ENCODE measurements around the gene CCDC57. TPM values are rescaled to one million over a fixed set of nuclear protein-coding genes. Genes with fewer than 3 reads are reported as not detected.
A peak's percentile ranks its signal among the peaks of the same experiment; 100 is the strongest.

CCDC57 gene
- total RNA-seq, 1 experiment from 2014 or later, result 140 TPM

- Histone ChIP-seq H3K79me2 (ENCODE audit: low read depth) (peaks cover 13% of the 10 kb centered on the region), H2AFZ (no peak overlapping the region), H3K9me3 (ENCODE audit: insufficient read depth, low read depth) (no peaks in the 10 kb centered on the region), H3K4me3 (peak overlapping the region; percentile 76), H3K27ac (no peak overlapping the region), H3K4me1 (replicated peaks; ENCODE audit: insufficient read depth) (no peaks in the 10 kb centered on the region), H3F3A (ENCODE audit: insufficient read depth, low read depth) (no peaks in the 10 kb centered on the region), H3K36me3 (ENCODE audit: low read depth) (no peaks in the 10 kb centered on the region), H3K4me2 (peak overlapping the region; percentile 88), H3K27me3 (ENCODE audit: insufficient read depth, low read depth) (no peaks in the 10 kb centered on the region), H3K9me2 (ENCODE audit: insufficient read depth) (no peaks in the 10 kb centered on the region), H4K20me1 (ENCODE audit: insufficient read depth) (no peaks in the 10 kb centered on the region)
- ChIA-PET POLR2A (ENCODE audit: unreplicated experiment) (no interaction called here), CTCF (no interaction called here)
- DNase-seq, result no peak
- intact Hi-C loops (cut with micrococcal nuclease; ENCODE audit: unreplicated experiment), result no loop called here
- TF ChIP-seq EZH2 (IDR thresholded peaks at IDR 0.05; ENCODE audit: low read depth), result no peak
- no peak for TF ChIP-seq CTCF (conservative IDR thresholded peaks at IDR 0.05)
- BruUV-seq (replicated peaks), result no TSS peak
Measured at GRCh38 chr17:82052638-82053059, 160.0 kb downstream of the CCDC57 start.

GRCh38 chr17:82051776-82052637 lies 160.6 kb downstream of the CCDC57 start, which contains the start of the genes GPS1 and RFNG:
GPS1 (plus strand) TSS chr17:82051898; CDS start chr17:82051932, 34 bp downstream.
RFNG (minus strand) TSS chr17:82051811; CDS start chr17:82051766, 45 bp downstream.
- H3F3A ChIP-seq (ENCODE audit: insufficient read depth, low read depth), result no peaks in the 10 kb centered on the region
- H3K27ac ChIP-seq, result no peak within 1 kb of the TSS
- no peaks in the 10 kb centered on the region for H3K4me1 ChIP-seq (replicated peaks; ENCODE audit: insufficient read depth)
- no peaks in the 10 kb centered on the region for H4K20me1 ChIP-seq (ENCODE audit: insufficient read depth)
- POLR2A ChIA-PET (ENCODE audit: unreplicated experiment), result no interaction called here
- H3K79me2 ChIP-seq (ENCODE audit: low read depth), result peaks cover 13% of the 10 kb centered on the region
- BruUV-seq (replicated peaks), result TSS peak; percentile 45
- TF ChIP-seq CTCF (conservative IDR thresholded peaks at IDR 0.05), result no peak
- no peak for TF ChIP-seq EZH2 (IDR thresholded peaks at IDR 0.05; ENCODE audit: low read depth)
- peak within 1 kb of the TSS; percentile 76 for H3K4me3 ChIP-seq
- no peaks in the 10 kb centered on the region for H3K9me3 ChIP-seq (ENCODE audit: insufficient read depth, low read depth)
- intact Hi-C loops (cut with micrococcal nuclease; ENCODE audit: unreplicated experiment), result no loop called here
- DNase-seq, result peak; percentile 46 to 80
- H2AFZ ChIP-seq, result no peak within 1 kb of the TSS
- CTCF ChIA-PET, result interaction anchor here (0.7 kb wide), 1 partner anchor 30 kb away, joined by 3 read pairs; the partner anchor contains the start of gene CENPX
- no peaks in the 10 kb centered on the region for H3K36me3 ChIP-seq (ENCODE audit: low read depth)
- H3K27me3 ChIP-seq (ENCODE audit: insufficient read depth, low read depth), result no peaks in the 10 kb centered on the region
- H3K9me2 ChIP-seq (ENCODE audit: insufficient read depth), result no peaks in the 10 kb centered on the region
- H3K4me2 ChIP-seq, result peak within 1 kb of the TSS; percentile 88

Small RNAs within 50 kb of the gene (microRNA-seq; reads per million reads assigned to microRNA genes)
- gene MIR6787 (ENCODE audit: borderline number of aligned reads, borderline replicate concordance), result not detected

Other genes starting within 250 kb of the CCDC57 start
- 54.9 and 80.0 TPM in 2 replicates for gene ASPSCR1, start 235.2 kb downstream of the CCDC57 start, total RNA-seq (2021)
- gene CENPX, start 190.0 kb downstream of the CCDC57 start, total RNA-seq (2021), result 115 and 132 TPM in 2 replicates
- 41.5 and 42.6 TPM in 2 replicates for gene LRRC45, start 189.5 kb downstream of the CCDC57 start, total RNA-seq (2021)
- gene RAC3, start 181.2 kb downstream of the CCDC57 start, total RNA-seq (2021), result 32.3 and 41.6 TPM in 2 replicates
- gene DCXR, start 175.1 kb downstream of the CCDC57 start, total RNA-seq (2021), result 120 and 129 TPM in 2 replicates
- gene RFNG, start 161.0 kb downstream of the CCDC57 start, total RNA-seq (2021), result 40.4 and 49.1 TPM in 2 replicates
- 121 and 124 TPM in 2 replicates for gene GPS1, start 160.9 kb downstream of the CCDC57 start, total RNA-seq (2021)
- 138 and 175 TPM in 2 replicates for gene DUS1L, start 147.0 kb downstream of the CCDC57 start, total RNA-seq (2021)
- 455 and 658 TPM in 2 replicates for gene FASN, start 114.6 kb downstream of the CCDC57 start, total RNA-seq (2021)
- gene SLC16A3, start 16.2 kb upstream of the CCDC57 start, total RNA-seq (2021), result 157 and 198 TPM in 2 replicates
- gene CSNK1D, start 60.9 kb upstream of the CCDC57 start, total RNA-seq (2021), result 151 and 181 TPM in 2 replicates
- 0.48 and 0.68 TPM in 2 replicates for gene CD7, start 104.8 kb upstream of the CCDC57 start, total RNA-seq (2021)
- 3.6 and 6.3 TPM in 2 replicates for gene SECTM1, start 120.9 kb upstream of the CCDC57 start, total RNA-seq (2021)
- 0.24 and 0.28 TPM in 2 replicates for gene TEX19, start 146.4 kb upstream of the CCDC57 start, total RNA-seq (2021)
- gene UTS2R, start 158.9 kb upstream of the CCDC57 start, total RNA-seq (2021), result not detected in 2 replicates
- gene HEXD, start 205.5 kb upstream of the CCDC57 start, total RNA-seq (2021), result 30.0 and 35.9 TPM in 2 replicates
- 26.6 and 32.9 TPM in 2 replicates for gene OGFOD3, start 205.7 kb upstream of the CCDC57 start, total RNA-seq (2021)
- gene CYBC1, start 237.9 kb upstream of the CCDC57 start, total RNA-seq (2021), result 77.9 and 78.4 TPM in 2 replicates
- gene NARF, start 245.9 kb upstream of the CCDC57 start, total RNA-seq (2021), result 57.2 and 58.0 TPM in 2 replicates

Data from PC-9 (cell line).